ENCODE data around the gene TFDP3.

DNA sequence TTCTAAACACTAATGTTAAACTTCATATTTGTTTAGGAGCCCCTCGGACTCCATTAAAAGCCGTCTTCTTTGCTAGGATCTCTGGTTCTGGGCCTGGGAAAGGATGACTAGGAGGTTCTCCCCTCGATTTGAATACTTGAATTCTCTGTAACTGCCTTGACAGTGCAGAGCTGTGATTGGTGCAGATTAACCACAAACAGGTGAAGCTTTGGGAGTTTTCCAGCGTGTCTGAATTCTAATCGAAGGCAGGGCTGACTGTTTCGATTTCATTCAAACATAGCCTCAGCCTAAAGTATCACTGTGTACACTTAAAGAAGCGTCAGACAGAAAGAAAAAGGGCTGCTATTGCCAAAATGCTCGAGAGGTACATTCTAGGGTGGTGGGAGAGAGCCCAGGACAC is 29.0 kb downstream of the TFDP3 start:
- TF ChIP-seq, protein P1, sequence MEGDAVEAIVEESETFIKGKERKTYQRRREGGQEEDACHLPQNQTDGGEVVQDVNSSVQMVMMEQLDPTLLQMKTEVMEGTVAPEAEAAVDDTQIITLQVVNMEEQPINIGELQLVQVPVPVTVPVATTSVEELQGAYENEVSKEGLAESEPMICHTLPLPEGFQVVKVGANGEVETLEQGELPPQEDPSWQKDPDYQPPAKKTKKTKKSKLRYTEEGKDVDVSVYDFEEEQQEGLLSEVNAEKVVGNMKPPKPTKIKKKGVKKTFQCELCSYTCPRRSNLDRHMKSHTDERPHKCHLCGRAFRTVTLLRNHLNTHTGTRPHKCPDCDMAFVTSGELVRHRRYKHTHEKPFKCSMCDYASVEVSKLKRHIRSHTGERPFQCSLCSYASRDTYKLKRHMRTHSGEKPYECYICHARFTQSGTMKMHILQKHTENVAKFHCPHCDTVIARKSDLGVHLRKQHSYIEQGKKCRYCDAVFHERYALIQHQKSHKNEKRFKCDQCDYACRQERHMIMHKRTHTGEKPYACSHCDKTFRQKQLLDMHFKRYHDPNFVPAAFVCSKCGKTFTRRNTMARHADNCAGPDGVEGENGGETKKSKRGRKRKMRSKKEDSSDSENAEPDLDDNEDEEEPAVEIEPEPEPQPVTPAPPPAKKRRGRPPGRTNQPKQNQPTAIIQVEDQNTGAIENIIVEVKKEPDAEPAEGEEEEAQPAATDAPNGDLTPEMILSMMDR (IDR thresholded peaks at IDR 0.05), result no peak
- TF ChIP-seq POLR2A (IDR thresholded peaks at IDR 0.05) (no peak), POLR2AphosphoS5 (IDR thresholded peaks at IDR 0.05) (no peak)
